MCF 10A (cell line): ENCODE results near the gene ZNF778. TPM values are rescaled to one million over a fixed set of nuclear protein-coding genes. Genes with fewer than 3 reads are reported as not detected.

Experiments used
- BruUV-seq: library from RNA; stranded (reverse); fragments of 400-500 nt; replicated peaks from 2 replicates; lab custom pipeline; 2021; lab: Mats Ljungman, UMichigan
- CTCF ChIA-PET: fragments of 300-600 bp; sonication (Branson Sonifier 250); formaldehyde crosslinking; extraction: SDS; loops from one replicate; lab custom pipeline; 2021; ENCODE audit warnings: antibody characterized with exemption, inconsistent platforms; lab: Yijun Ruan, JAX
- POLR2A ChIA-PET: fragments of 300-600, 350-650 bp; sonication (Branson Sonifier 250); formaldehyde crosslinking; extraction: SDS; loops from one replicate; lab custom pipeline; 2020; ENCODE audit warnings: antibody characterized with exemption, inconsistent platforms; lab: Yijun Ruan, JAX
- DNase-seq: peaks from one replicate; pipeline ENCODE4 v3.0.0-alpha.2; 2018; ENCODE audit not compliant: unreplicated experiment
- H3K27ac Mint-ChIP-seq: one replicate; pipeline ENCODE4 v1.8.0; 2022; ENCODE audit warnings: mild to moderate bottlenecking, low read depth, mixed read lengths; ENCODE audit not compliant: unreplicated experiment
- H3K27me3 Mint-ChIP-seq: one replicate; pipeline ENCODE4 v1.8.0; 2022; ENCODE audit warnings: mixed read lengths; ENCODE audit not compliant: insufficient read depth, unreplicated experiment
- H3K36me3 Mint-ChIP-seq: one replicate; pipeline ENCODE4 v1.8.0; 2022; ENCODE audit warnings: mild to moderate bottlenecking, moderate library complexity, mixed read lengths; ENCODE audit not compliant: insufficient read depth, unreplicated experiment
- H3K4me1 Mint-ChIP-seq: one replicate; pipeline ENCODE4 v1.8.0; 2022; ENCODE audit warnings: mixed read lengths; ENCODE audit not compliant: insufficient read depth, unreplicated experiment
- H3K4me3 Mint-ChIP-seq: one replicate; pipeline ENCODE4 v1.8.0; 2022; ENCODE audit warnings: mild to moderate bottlenecking, moderate library complexity, mixed read lengths; ENCODE audit not compliant: unreplicated experiment
- H3K9me3 Mint-ChIP-seq: one replicate; pipeline ENCODE4 v1.8.0; 2022; ENCODE audit warnings: mixed read lengths; ENCODE audit not compliant: unreplicated experiment
- intact Hi-C: fragments of 100-400 bp; cut with micrococcal nuclease; formaldehyde crosslinking; loops from 2 replicates; pipeline ENCODE4 v1.14.1; 2022
- total RNA-seq: library from RNA; stranded (reverse); gene quantifications from 2 replicates; pipeline ENCODE4 v1.2.3, GENCODE V29; 2022
- TF ChIP-seq, protein P1 (sequence below): fragments of 200-600 bp; IDR thresholded peaks from one replicate; pipeline ENCODE4 v1.8.0; 2022; ENCODE audit warnings: antibody characterized with exemption, mild to moderate bottlenecking; ENCODE audit not compliant: unreplicated experiment

ZNF778 gene
- total RNA-seq, 1 experiment from 2014 or later, result 15.8 TPM

DNA sequence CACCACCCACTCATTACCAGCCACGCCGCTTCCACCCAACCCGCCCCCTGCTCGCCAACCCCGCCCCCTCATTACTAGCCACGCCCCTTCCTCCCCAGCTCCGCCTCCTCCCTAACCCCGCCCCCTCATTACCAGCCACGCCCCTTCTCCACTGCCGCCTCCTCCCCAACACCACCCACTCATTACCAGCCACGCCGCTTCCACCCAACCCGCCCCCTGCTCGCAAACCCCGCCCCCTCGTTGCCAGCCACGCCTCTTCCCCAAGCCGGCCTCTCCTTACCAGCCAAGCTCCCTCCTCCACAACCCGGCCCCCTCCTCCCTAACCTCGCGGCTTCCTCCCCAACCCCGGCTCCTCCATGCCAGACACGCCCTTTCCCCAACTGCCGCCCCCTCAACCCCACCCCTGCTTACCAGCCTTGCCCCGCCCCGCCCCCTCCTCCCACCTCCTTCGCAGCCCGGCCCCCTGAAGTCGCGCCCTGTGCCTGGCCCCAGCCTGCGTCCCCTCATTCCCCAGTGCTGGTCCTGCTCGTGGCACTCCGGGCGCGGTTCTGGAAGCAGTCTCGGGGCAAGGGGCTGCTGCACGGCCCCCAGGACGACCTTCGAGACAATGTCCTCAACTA is 24.4 kb upstream of the ZNF778 start:
- TF ChIP-seq, protein P1, sequence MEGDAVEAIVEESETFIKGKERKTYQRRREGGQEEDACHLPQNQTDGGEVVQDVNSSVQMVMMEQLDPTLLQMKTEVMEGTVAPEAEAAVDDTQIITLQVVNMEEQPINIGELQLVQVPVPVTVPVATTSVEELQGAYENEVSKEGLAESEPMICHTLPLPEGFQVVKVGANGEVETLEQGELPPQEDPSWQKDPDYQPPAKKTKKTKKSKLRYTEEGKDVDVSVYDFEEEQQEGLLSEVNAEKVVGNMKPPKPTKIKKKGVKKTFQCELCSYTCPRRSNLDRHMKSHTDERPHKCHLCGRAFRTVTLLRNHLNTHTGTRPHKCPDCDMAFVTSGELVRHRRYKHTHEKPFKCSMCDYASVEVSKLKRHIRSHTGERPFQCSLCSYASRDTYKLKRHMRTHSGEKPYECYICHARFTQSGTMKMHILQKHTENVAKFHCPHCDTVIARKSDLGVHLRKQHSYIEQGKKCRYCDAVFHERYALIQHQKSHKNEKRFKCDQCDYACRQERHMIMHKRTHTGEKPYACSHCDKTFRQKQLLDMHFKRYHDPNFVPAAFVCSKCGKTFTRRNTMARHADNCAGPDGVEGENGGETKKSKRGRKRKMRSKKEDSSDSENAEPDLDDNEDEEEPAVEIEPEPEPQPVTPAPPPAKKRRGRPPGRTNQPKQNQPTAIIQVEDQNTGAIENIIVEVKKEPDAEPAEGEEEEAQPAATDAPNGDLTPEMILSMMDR, result no peak
- Mint-ChIP-seq H3K27ac (no peak overlapping the region), H3K4me3 (no peak overlapping the region), H3K27me3 (no peaks in the 10 kb centered on the region), H3K9me3 (no peaks in the 10 kb centered on the region), H3K36me3 (peaks cover 3% of the 10 kb centered on the region), H3K4me1 (no peaks in the 10 kb centered on the region)
- DNase-seq, result no peak
- no TSS peak for BruUV-seq
- ChIA-PET POLR2A (no interaction called here), CTCF (no interaction called here)
- intact Hi-C loops, result no loop called here

DNA sequence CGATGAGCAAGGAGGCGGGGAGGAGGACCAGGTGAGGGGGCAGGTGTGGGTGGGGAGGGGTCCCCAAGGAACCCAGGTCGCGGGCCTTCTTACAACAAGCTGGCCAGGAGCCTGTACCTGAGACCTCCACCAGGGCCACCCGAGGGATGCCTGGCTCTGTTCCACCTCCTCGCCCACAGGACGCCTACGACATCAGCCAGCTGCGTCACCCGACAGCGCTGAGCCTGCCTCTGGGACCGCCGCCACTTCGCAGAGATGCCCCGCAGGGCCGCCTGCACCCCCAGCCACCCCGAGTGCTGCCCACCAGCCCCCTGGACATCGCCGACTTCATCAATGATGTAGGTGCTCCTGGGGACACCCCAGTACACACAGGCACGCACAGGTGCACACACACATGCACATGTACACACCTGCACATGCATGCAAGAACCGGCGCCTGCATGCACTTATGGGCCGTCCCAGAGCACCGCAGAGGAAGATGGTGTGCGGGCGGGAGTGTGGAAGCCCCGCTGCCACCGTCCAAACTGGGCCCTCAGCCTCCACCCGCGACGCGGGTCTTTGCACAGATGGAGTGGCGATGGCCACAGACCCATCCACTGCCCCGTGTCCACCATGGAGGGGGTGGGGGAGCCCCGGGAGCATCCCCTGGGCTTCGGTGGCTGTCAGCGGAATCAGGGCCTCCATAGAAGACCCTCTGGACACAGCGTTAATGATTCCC is 23.8 kb upstream of the ZNF778 start:
- CTCF ChIA-PET, result interaction anchor here (0.6 kb wide), 1 partner anchor 485 kb away, joined by 3 read pairs; no protein-coding TSS in a partner anchor
- intact Hi-C loops, result no loop called here

DNA sequence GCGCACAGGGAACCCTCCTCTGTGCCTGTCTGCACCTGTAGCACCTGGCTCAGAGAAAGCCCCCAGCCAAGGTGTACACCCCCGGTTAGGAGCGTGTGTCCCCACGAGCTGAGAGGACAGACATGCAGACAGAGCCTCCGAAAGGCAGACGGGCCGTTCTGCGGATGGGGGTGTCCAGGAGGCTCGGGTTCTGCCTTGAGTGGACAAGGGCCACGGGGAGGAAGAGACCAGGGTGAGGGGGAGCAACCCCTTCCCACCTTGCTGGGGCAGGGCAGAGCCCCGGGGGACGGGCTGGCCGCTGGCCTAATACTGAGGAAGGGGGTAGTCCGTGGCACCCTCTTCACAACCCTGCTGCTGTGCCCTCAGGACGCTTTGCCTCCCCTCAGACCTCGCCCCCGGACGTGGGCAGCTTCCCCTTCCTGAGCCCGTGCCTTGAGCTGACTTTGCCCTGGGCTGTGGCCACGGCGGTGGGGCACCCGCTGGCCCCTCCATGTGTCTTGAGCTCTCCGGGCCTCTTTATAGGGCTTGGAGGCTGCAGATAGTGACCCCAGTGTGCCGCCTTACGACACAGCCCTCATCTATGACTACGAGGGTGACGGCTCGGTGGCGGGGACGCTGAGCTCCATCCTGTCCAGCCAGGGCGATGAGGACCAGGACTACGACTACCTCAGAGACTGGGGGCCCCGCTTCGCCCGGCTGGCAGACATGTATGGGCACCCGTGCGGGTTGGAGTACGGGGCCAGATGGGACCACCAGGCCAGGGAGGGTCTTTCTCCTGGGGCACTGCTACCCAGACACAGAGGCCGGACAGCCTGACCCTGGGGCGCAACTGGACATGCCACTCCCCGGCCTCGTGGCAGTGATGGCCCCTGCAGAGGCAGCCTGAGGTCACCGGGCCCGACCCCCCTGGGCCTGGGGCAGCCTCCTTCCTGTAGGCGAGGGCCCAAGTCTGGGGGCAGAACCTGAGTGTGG is 22.9 kb upstream of the ZNF778 start:
- no TSS peak for BruUV-seq
- intact Hi-C loops, result no loop called here
- CTCF ChIA-PET, result interaction anchor here (0.6 to 0.7 kb wide), 2 partner anchors 22 to 484 kb away, joined by 3 to 5 read pairs; no protein-coding TSS in a partner anchor
- Mint-ChIP-seq H3K4me1 (no peaks in the 10 kb centered on the region), H3K9me3 (no peaks in the 10 kb centered on the region), H3K27ac (no peak overlapping the region), H3K27me3 (no peaks in the 10 kb centered on the region), H3K4me3 (no peak overlapping the region), H3K36me3 (peaks cover 4% of the 10 kb centered on the region)
- TF ChIP-seq, protein P1, result no peak
- no peak for DNase-seq
- POLR2A ChIA-PET, result no interaction called here

More for the DNA sequence above, 23.8 kb upstream of the ZNF778 start:
- no peak overlapping the region for H3K27ac Mint-ChIP-seq
- H3K9me3 Mint-ChIP-seq, result no peaks in the 10 kb centered on the region
- no peak for DNase-seq
- POLR2A ChIA-PET, result no interaction called here
- peaks cover 4% of the 10 kb centered on the region for H3K36me3 Mint-ChIP-seq
- BruUV-seq, result no TSS peak
- no peak overlapping the region for H3K4me3 Mint-ChIP-seq
- no peaks in the 10 kb centered on the region for H3K4me1 Mint-ChIP-seq
- TF ChIP-seq, protein P1, result no peak
- no peaks in the 10 kb centered on the region for H3K27me3 Mint-ChIP-seq
